Mesenchymal stem cell (in vitro differentiated cells and primary cell): ENCODE measurements around the gene TSPAN32.

Experiments used
- DNase-seq: peaks from one replicate; pipeline ENCODE4 v3.0.0-alpha.2; 2013
- H2AFZ ChIP-seq: one replicate; pipeline ENCODE4 v1.6.1; 2013; ENCODE audit warnings: low read depth, mild to moderate bottlenecking, control low read depth, inconsistent platforms, low read length, moderate library complexity
- H2AK5ac ChIP-seq: 2 replicates; pipeline ENCODE4 v1.6.1; 2013; ENCODE audit warnings: low read length, moderate library complexity, mild to moderate bottlenecking, inconsistent platforms; ENCODE audit not compliant: severe bottlenecking
- H2BK120ac ChIP-seq: one replicate; pipeline ENCODE4 v1.6.1; 2013; ENCODE audit warnings: low read depth, mild to moderate bottlenecking, inconsistent platforms, low read length, moderate library complexity
- H2BK12ac ChIP-seq, 2 experiments: one replicate each; pipeline ENCODE4 v1.6.1; 2013; ENCODE audit warnings: inconsistent platforms in 2 of 2, low read length in 2 of 2, mild to moderate bottlenecking in 2 of 2, moderate library complexity in 2 of 2, control low read depth in 1 of 2
- H2BK15ac ChIP-seq: one replicate; pipeline ENCODE4 v1.6.1; 2013; ENCODE audit warnings: mild to moderate bottlenecking, low read depth, inconsistent platforms; ENCODE audit not compliant: poor library complexity, severe bottlenecking
- H2BK5ac ChIP-seq: 2 replicates; pipeline ENCODE4 v1.6.1; 2013; ENCODE audit warnings: low read depth, mild to moderate bottlenecking, low read length, control low read depth, inconsistent platforms; ENCODE audit not compliant: poor library complexity, severe bottlenecking
- H3K14ac ChIP-seq, 2 experiments: one replicate each; pipeline ENCODE4 v1.6.1; 2013; ENCODE audit warnings: inconsistent platforms in 2 of 2, low read length in 2 of 2, control low read depth in 1 of 2, mild to moderate bottlenecking in 1 of 2, moderate library complexity in 1 of 2
- H3K18ac ChIP-seq, 2 experiments: one replicate each; pipeline ENCODE4 v1.6.1; 2013; ENCODE audit warnings: inconsistent platforms in 2 of 2, low read length in 2 of 2, control low read depth in 1 of 2, low read depth in 1 of 2, mild to moderate bottlenecking in 1 of 2
- H3K23ac ChIP-seq, 2 experiments: one replicate each; pipeline ENCODE4 v1.6.1; 2013; ENCODE audit warnings: inconsistent platforms in 2 of 2, low read length in 2 of 2, mild to moderate bottlenecking in 2 of 2, moderate library complexity in 2 of 2, control low read depth in 1 of 2
- H3K27ac ChIP-seq: 2 replicates; pipeline ENCODE4 v1.5.1; 2013; ENCODE audit warnings: mild to moderate bottlenecking, moderate library complexity, low read length, control low read depth, inconsistent platforms; ENCODE audit not compliant: poor library complexity, severe bottlenecking
- H3K27me3 ChIP-seq, 2 experiments: 2 replicates each; pipeline versions ENCODE4 v1.6.1 to v1.7.0; 2013; ENCODE audit warnings: low read length in 2 of 2, mild to moderate bottlenecking in 2 of 2, moderate library complexity in 2 of 2, control low read depth in 1 of 2, inconsistent platforms in 1 of 2; ENCODE audit not compliant: control insufficient read depth in 1 of 2, insufficient read depth in 1 of 2
- H3K36me3 ChIP-seq, 2 experiments: 2 replicates each; pipeline versions ENCODE4 v1.6.1 to v1.7.0; 2013; ENCODE audit warnings: low read length in 2 of 2, control low read depth in 1 of 2, inconsistent platforms in 1 of 2, low read depth in 1 of 2, mild to moderate bottlenecking in 1 of 2; ENCODE audit not compliant: insufficient read depth in 2 of 2, control insufficient read depth in 1 of 2
- H3K4ac ChIP-seq, 2 experiments: one replicate each; pipeline ENCODE4 v1.6.1; 2013; ENCODE audit warnings: inconsistent platforms in 2 of 2, low read length in 2 of 2, mild to moderate bottlenecking in 2 of 2, moderate library complexity in 2 of 2, control low read depth in 1 of 2, low read depth in 1 of 2
- H3K4me1 ChIP-seq: 2 replicates; pipeline ENCODE4 v1.6.1; 2013; ENCODE audit warnings: low read depth, low read length, control low read depth; ENCODE audit not compliant: control insufficient read depth, insufficient read depth
- H3K4me2 ChIP-seq: 2 replicates; pipeline ENCODE4 v1.6.1; 2013; ENCODE audit warnings: low read length, mild to moderate bottlenecking, inconsistent platforms; ENCODE audit not compliant: poor library complexity, severe bottlenecking
- H3K4me3 ChIP-seq, 2 experiments: 2 replicates each; pipeline versions ENCODE4 v1.5.1 to v1.7.0; 2013; ENCODE audit warnings: low read length in 2 of 2, mild to moderate bottlenecking in 2 of 2, control low read depth in 1 of 2, low read depth in 1 of 2; ENCODE audit not compliant: insufficient read depth in 1 of 2
- H3K79me1 ChIP-seq: replicated peaks from 2 replicates; pipeline ENCODE4 v1.6.1; 2013; ENCODE audit warnings: mild to moderate bottlenecking, control low read depth, low read length, inconsistent platforms; ENCODE audit not compliant: poor library complexity, severe bottlenecking
- H3K9ac ChIP-seq: 2 replicates; pipeline ENCODE4 v1.7.0; 2013; ENCODE audit warnings: mild to moderate bottlenecking, low read length, moderate library complexity
- H3K9me3 ChIP-seq: 2 replicates; pipeline ENCODE4 v1.7.0; 2013; ENCODE audit warnings: mild to moderate bottlenecking, low read length; ENCODE audit not compliant: control insufficient read depth
- H4K8ac ChIP-seq: one replicate; pipeline ENCODE4 v1.6.1; 2013; ENCODE audit warnings: inconsistent platforms, mild to moderate bottlenecking, low read length, moderate library complexity
- H4K91ac ChIP-seq: one replicate; pipeline ENCODE4 v1.6.1; 2013; ENCODE audit warnings: mild to moderate bottlenecking, low read length, inconsistent platforms
- WGBS: methylation state at CpG from one replicate; pipeline ENCODE4 v1.1.7; 2013; ENCODE audit warnings: mixed read lengths; 5-methylcytosine and 5-hydroxymethylcytosine counted together

The TSPAN32 gene

GRCh38 chr11:2302306-2302895 lies 588 bp downstream of the TSPAN32 start:
- Histone ChIP-seq H3K9me3 (no peaks in the 10 kb centered on the region), H2BK120ac (no peak overlapping the region), H3K4me2 (no peak overlapping the region), H2BK5ac (no peak overlapping the region), H3K4me1 (peaks cover 30% of the 10 kb centered on the region), H3K4me3 (no peak overlapping the region), H3K79me1 (no peaks in the 10 kb centered on the region), H3K27me3 (peaks cover 5 to 14% of the 10 kb centered on the region in 2 experiments), H2BK12ac (no peak overlapping the region), H3K9ac (no peak overlapping the region), H4K8ac (peak overlapping the region; percentile 45), H3K18ac (no peak overlapping the region), H2AK5ac (no peak overlapping the region), H3K4ac (peak overlapping the region in 1 of 2 experiments; percentile 16), H3K27ac (no peak overlapping the region), H2AFZ (no peak overlapping the region), H3K36me3 (no peaks in the 10 kb centered on the region), H3K23ac (no peak overlapping the region), H3K14ac (no peak overlapping the region), H2BK15ac (no peak overlapping the region), H4K91ac (peak overlapping the region; percentile 73)
- DNase-seq = no peak
- 84% methylated on average over 16 of the region's 16 CpGs for WGBS

- no peaks in the 10 kb centered on the region for H3K36me3 ChIP-seq
- H2BK15ac ChIP-seq = peak overlapping the region; percentile 45
- no peak overlapping the region for H3K14ac ChIP-seq
- no peak overlapping the region for H3K4me2 ChIP-seq
- H3K27ac ChIP-seq = no peak overlapping the region
- H2BK12ac ChIP-seq = peak overlapping the region; percentile 37 to 72
- no peaks in the 10 kb centered on the region for H3K9me3 ChIP-seq
- peak overlapping the region; percentile 67 for H4K8ac ChIP-seq
- no peak for DNase-seq
- no peak overlapping the region for H3K23ac ChIP-seq
- no peaks in the 10 kb centered on the region for H3K79me1 ChIP-seq
- no peak overlapping the region for H2BK120ac ChIP-seq
- H3K18ac ChIP-seq = peak overlapping the region in 1 of 2 experiments; percentile 40
- WGBS = 84% methylated on average over 18 of the region's 18 CpGs
- no peak overlapping the region for H3K9ac ChIP-seq
- H4K91ac ChIP-seq = peak overlapping the region; percentile 73
- H2AK5ac ChIP-seq = no peak overlapping the region
- H2BK5ac ChIP-seq = no peak overlapping the region
- H2AFZ ChIP-seq = no peak overlapping the region
- peak overlapping the region in 1 of 2 experiments; percentile 35 for H3K4ac ChIP-seq
- H3K27me3 ChIP-seq = peaks cover 5 to 7% of the 10 kb centered on the region in 2 experiments
- no peak overlapping the region for H3K4me3 ChIP-seq
- H3K4me1 ChIP-seq = peaks cover 30% of the 10 kb centered on the region
Observed at GRCh38 chr11:2302896-2303626, 1.2 kb downstream of the TSPAN32 start.

DNA sequence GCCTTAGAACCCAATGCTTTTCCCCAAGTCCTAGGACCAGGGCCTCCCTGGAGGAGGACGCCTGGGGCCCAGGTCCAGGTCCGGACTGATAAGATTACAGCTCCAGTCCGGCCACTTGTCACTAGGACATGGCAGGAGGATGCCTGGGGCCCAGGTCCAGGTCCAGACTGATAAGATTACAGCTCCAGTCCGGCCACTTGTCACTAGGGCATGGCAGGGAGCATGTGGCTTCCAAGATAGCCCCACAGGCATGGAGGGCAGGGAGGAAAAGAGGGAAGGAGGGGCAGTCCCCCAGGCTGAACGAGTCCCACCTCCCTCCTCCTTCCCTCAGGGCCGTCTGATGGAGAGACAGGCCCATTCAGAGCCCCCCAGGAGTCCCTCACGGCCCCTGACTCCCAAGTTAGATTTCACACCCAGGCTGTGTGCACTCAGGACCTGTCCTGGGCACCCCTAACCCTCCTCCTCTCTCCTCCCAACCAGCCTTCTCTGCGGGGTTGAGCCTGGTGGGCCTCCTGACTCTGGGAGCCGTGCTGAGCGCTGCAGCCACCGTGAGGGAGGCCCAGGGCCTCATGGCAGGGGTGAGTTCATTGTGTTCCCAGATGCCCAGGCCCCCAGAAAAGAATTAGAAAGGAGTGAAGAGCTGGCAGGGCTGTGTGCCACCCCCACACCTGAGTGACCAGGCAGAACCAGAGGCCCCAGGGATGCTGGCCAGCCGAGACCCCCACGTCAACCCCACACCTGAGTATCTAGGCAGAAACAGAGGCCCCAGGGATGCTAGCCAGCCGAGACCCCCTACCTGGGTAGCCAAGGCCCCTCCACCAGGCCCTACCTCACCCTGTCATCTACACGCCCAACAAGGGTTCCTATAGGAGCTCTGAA lies 2.1 kb downstream of the TSPAN32 start:
- peak overlapping the region; percentile 48 for H2BK15ac ChIP-seq
- H3K14ac ChIP-seq = peak overlapping the region in 1 of 2 experiments; percentile 27
- peak overlapping the region; percentile 10 for H2AFZ ChIP-seq
- no peak for DNase-seq
- peak overlapping the region; percentile 14 to 59 for H3K4ac ChIP-seq
- H3K36me3 ChIP-seq = no peaks in the 10 kb centered on the region
- H3K27ac ChIP-seq = no peak overlapping the region
- no peak overlapping the region for H3K23ac ChIP-seq
- no peaks in the 10 kb centered on the region for H3K27me3 ChIP-seq
- peak overlapping the region; percentile 28 to 55 for H3K18ac ChIP-seq
- no peak overlapping the region for H2AK5ac ChIP-seq
- no peak overlapping the region for H3K9ac ChIP-seq
- H3K9me3 ChIP-seq = no peaks in the 10 kb centered on the region
- no peaks in the 10 kb centered on the region for H3K79me1 ChIP-seq
- H4K91ac ChIP-seq = peak overlapping the region; percentile 70
- no peak overlapping the region for H3K4me3 ChIP-seq
- H3K4me1 ChIP-seq = peaks cover 30% of the 10 kb centered on the region
- peak overlapping the region; percentile 82 for H4K8ac ChIP-seq
- no peak overlapping the region for H2BK5ac ChIP-seq
- no peak overlapping the region for H3K4me2 ChIP-seq
- WGBS = 55% methylated on average over 15 of the region's 15 CpGs
- peak overlapping the region in 1 of 2 experiments; percentile 15 for H2BK12ac ChIP-seq
- peak overlapping the region; percentile 39 for H2BK120ac ChIP-seq
